Adipose tissue (tissue), 3 donors: ENCODE results near the gene GABBR2. TPM values are rescaled to one million over a fixed set of nuclear protein-coding genes. Genes with fewer than 3 reads are reported as not detected.

Source experiments
- H3K27ac ChIP-seq: one replicate; pipeline ENCODE4 v1.5.1; 2013; ENCODE audit warnings: low read depth, low read length
- WGBS, 3 donors: extraction: QIAGEN DNeasy Blood & Tissue Kit; methylation state at CpG; one replicate each; pipeline ENCODE4 v1.1.7; 2013; 5-methylcytosine and 5-hydroxymethylcytosine counted together
- polyA plus RNA-seq, 3 donors: library from polyadenylated mRNA; stranded (reverse); fragments of 200-250 nt; gene quantifications; one replicate each; pipeline ENCODE4 v1.2.3, GENCODE V29; 2013
- donor health status: healthy with polysubstance abuse.
- donor health status: Bipolar disorder and iron deficiency.
- donor health status: healthy.

Gene GABBR2
- polyA plus RNA-seq, 3 donors, result 0.01 TPM; not detected in 2

GRCh38 chr9:98344581-98344980 is 364.2 kb downstream of the GABBR2 start:
- no peak overlapping the region for H3K27ac ChIP-seq
- WGBS, 3 donors, result 80 to 86% (median 85%) methylated on average over 4 of the region's 4 CpGs

DNA sequence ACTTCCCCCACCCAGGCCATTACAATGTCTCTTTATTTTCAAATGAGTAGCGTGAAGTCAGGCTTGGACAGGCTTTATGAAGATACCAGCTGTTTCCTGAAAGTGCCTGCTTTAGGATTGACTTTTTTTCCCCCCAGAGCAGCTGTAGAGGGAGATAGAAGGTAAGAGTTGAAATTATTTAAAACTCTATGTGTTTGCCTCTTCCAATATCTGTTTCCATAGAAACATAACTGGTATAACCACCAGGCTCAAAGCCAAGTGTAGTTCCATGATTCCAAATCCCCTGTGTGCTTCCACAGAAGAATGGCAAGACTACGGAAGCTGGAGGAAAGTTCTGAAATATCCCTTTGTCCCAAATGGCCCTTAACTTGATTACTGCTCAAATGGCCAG is 365.9 kb downstream of the GABBR2 start:
- 49 to 66% (median 60%) methylated on average over 2 of the region's 2 CpGs for WGBS, 3 donors
- no peak overlapping the region for H3K27ac ChIP-seq

DNA sequence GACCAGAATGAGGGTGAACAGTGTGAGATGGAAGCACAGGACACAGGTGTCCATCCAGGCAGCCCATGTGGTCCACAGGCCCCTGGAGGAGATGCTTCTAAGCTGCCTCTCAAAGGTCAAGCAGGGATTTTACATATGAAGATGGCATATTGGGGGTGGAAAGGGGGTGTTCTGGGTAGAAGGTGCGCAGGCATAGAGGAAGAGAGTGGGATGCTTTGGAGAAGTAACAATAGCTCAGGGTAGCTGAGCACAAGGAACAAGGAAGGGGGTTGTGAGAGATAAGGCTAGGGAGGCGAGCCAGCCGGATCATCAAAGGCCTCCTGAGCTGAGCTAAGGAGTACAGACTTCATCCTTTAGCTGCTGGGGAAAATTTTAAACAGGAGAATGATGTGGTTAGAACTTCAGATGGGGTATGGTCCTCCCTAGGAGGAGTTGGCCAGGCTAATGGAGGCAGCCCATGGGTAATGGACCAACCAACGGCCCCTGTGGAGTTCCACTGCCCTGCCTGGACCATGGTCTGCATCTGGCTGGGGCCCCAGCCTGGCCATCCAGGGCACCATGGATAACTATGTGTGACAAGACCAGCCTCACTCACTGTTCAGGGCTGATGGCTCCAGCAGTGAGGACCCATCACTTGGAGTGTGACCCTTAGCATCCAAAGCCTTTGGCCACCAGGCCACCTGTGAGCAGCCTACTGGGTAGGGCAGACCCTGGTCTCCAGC is 366.5 kb downstream of the GABBR2 start:
- 79 to 91% (median 88%) methylated on average over 4 of the region's 4 CpGs for whole genome bisulfite sequencing, 3 donors
- no peak overlapping the region for H3K27ac ChIP-seq

- H3K27ac ChIP-seq, result no peak overlapping the region
Measured at GRCh38 chr9:98341157-98342097, 367.3 kb downstream of the GABBR2 start.

GRCh38 chr9:98339987-98340800 is 368.5 kb downstream of the GABBR2 start:
- no peak overlapping the region for H3K27ac ChIP-seq
- WGBS, 3 donors, result 93 to 95% (median 95%) methylated on average over 6 of the region's 6 CpGs

More at GRCh38 chr9:98341157-98342097, 367.3 kb downstream of the GABBR2 start:
- 48 to 62% (median 50%) methylated on average over 20 of the region's 20 CpGs for WGBS, 3 donors

- H3K27ac ChIP-seq, result no peak overlapping the region
- WGBS, 3 donors, result 84 to 91% (median 84%) methylated on average over 2 of the region's 2 CpGs
Measured at GRCh38 chr9:98335661-98336060, 373.1 kb downstream of the GABBR2 start.

DNA sequence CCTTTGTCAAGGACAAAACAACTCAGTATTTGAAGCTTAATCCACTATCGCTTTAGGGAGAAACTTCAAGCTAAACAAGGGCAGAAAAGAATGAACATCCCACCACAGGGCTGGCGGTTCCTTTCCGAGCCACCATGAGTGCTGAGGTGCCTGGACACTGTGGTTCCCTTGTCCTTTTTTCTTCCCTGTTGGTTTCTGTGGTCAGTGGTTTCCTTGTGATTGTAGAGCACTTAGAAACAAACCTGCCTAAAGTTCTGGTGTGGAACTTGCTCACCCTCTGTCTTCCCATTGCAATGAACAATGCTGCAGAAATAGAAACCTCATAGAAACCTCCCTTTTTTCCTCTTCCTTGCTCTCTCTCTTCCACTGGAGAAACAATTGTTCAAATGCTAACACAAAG is 373.9 kb downstream of the GABBR2 start:
- WGBS, 3 donors, result 75 to 93% (median 83%) methylated on average over 3 of the region's 3 CpGs
- H3K27ac ChIP-seq, result no peak overlapping the region

- WGBS, 3 donors, result 66 to 76% (median 67%) methylated on average over 5 of the region's 5 CpGs
- H3K27ac ChIP-seq, result no peak overlapping the region
Measured at GRCh38 chr9:98333703-98334582, 374.8 kb downstream of the GABBR2 start.

GRCh38 chr9:98332405-98332831 is 376.3 kb downstream of the GABBR2 start:
- H3K27ac ChIP-seq, result no peak overlapping the region
- WGBS, 3 donors, result 56 to 73% (median 60%) methylated on average over 8 of the region's 8 CpGs

GRCh38 chr9:98331536-98332259 is 377.0 kb downstream of the GABBR2 start:
- H3K27ac ChIP-seq, result no peak overlapping the region
- 68 to 80% (median 68%) methylated on average over 6 of the region's 6 CpGs for WGBS, 3 donors

- WGBS, 3 donors, result 79 to 85% (median 82%) methylated on average over 6 of the region's 6 CpGs
- H3K27ac ChIP-seq, result no peak overlapping the region
Measured at GRCh38 chr9:98330831-98331230, 377.9 kb downstream of the GABBR2 start.

DNA sequence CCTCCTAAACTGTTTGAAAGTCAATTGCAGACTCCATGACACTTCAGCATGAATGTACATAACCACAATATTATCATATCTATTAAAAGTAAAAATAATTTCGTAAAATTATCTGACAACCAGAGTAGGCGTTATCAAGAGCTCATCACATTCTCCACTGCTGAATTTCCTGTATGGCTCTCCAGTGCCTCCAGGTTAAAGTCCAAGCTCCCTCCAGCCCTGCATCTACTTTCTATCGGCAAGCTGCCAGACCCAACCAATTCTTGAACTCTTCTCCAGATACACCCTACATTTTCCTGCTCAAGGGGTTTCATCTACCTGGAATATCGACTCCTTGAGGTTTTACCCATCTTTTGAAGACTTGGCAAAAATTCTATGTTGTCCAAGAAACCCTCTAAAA is 378.8 kb downstream of the GABBR2 start:
- WGBS, 3 donors, result 50 to 66% (median 63%) methylated on average over 4 of the region's 4 CpGs
- H3K27ac ChIP-seq, result no peak overlapping the region

GRCh38 chr9:98329281-98329680 is 379.5 kb downstream of the GABBR2 start:
- WGBS, 3 donors, result 84 to 85% (median 84%) methylated on average over 6 of the region's 6 CpGs
- no peak overlapping the region for H3K27ac ChIP-seq

DNA sequence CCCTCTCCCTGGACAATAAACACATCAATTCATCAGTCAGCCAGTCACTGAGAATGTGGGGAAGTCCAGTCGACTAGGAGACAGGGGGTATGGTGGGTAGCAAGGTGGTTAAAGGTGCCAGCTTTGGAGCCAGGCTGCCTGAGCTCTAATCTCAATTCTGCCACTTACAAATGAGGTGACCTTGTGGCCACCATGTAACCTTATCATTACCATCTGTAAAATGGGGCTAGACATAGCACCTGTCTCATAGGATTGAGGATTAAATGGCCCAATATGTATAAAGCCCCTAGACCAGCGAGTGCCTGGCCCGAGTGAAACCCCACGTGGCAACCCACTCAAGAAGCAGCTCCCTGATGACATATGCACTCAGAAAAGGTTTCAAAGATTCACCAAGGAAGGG is 380.0 kb downstream of the GABBR2 start:
- no peak overlapping the region for H3K27ac ChIP-seq
- 80 to 88% (median 80%) methylated on average over 4 of the region's 4 CpGs for WGBS, 3 donors

- no peak overlapping the region for H3K27ac ChIP-seq
- WGBS, 3 donors, result 81 to 87% (median 82%) methylated on average over 7 of the region's 7 CpGs
Measured at GRCh38 chr9:98328141-98328540, 380.6 kb downstream of the GABBR2 start.

DNA sequence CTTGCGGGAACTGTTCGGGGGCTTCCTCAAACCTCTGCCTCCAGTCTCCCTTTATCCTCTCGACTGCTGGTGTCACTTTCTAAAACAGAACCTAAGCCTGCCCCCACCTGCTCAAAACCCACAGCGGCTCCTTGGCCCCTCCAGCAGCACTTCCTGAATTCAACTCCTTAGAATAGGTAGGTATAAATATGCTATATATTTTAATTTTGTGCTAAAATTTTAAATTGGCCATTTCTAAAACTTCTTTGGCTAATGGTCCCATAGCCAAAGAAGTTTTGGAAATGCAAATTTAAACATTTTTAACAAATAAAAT is 381.5 kb downstream of the GABBR2 start:
- WGBS, 3 donors, result 83 to 93% (median 86%) methylated on average over 4 of the region's 4 CpGs

More for the DNA sequence above, 381.5 kb downstream of the GABBR2 start:
- no peak overlapping the region for H3K27ac ChIP-seq
